ENCODE results near the gene DIDO1. TPM values are rescaled to one million over a fixed set of nuclear protein-coding genes. Genes with fewer than 3 reads are reported as not detected.
A peak's percentile ranks its signal among the peaks of the same experiment; 100 is the strongest.

The DIDO1 gene
- total and polyA plus RNA-seq, 2 donors (not counting 1 experiment from before 2014, with no cell fraction given) = 25.9 to 33.2 TPM

DNA sequence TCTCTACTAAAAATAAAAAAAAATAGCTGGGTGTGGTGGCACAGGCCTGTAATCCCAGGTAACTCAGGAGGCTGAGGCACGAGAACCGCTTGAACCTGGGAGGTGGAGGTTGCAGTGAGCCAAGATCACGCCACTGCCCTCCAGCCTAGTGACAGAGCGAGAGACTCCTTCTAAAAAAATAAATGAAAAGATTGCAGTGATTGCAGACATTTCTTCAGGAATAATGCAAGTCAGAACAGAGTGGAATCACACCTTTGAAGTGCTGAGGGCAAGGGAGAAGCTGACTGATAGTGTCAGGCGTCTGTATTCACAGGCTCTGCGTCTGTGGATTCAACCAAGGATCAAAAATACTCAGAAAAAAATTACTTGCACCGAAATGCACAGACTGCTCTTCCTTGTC is 62.1 kb downstream of the DIDO1 start:
- H3K4me3 ChIP-seq (replicated peaks in 1 of 4; ENCODE audit: control extremely low read depth in 1 of 4, insufficient read depth in 1 of 4, low read depth in 3 of 4, low read length in 4 of 4) = no peak overlapping the region
- no peaks in the 10 kb centered on the region for H3K36me3 ChIP-seq (ENCODE audit: control insufficient read depth, insufficient read depth, low read length)
- peaks cover 5% of the 10 kb centered on the region for H3K79me2 ChIP-seq (ENCODE audit: control insufficient read depth, insufficient read depth, low read length)
- H4K20me1 ChIP-seq (ENCODE audit: control insufficient read depth, extremely low read depth, insufficient read depth, low read length) = no peaks in the 10 kb centered on the region
- no peaks in the 10 kb centered on the region for H3K4me1 ChIP-seq (ENCODE audit: control insufficient read depth, extremely low read depth, insufficient read depth, low read length)
- H3K9ac ChIP-seq (ENCODE audit: insufficient read depth, low read length) = no peak overlapping the region
- TF ChIP-seq, protein P1, sequence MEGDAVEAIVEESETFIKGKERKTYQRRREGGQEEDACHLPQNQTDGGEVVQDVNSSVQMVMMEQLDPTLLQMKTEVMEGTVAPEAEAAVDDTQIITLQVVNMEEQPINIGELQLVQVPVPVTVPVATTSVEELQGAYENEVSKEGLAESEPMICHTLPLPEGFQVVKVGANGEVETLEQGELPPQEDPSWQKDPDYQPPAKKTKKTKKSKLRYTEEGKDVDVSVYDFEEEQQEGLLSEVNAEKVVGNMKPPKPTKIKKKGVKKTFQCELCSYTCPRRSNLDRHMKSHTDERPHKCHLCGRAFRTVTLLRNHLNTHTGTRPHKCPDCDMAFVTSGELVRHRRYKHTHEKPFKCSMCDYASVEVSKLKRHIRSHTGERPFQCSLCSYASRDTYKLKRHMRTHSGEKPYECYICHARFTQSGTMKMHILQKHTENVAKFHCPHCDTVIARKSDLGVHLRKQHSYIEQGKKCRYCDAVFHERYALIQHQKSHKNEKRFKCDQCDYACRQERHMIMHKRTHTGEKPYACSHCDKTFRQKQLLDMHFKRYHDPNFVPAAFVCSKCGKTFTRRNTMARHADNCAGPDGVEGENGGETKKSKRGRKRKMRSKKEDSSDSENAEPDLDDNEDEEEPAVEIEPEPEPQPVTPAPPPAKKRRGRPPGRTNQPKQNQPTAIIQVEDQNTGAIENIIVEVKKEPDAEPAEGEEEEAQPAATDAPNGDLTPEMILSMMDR (conservative IDR thresholded peaks at IDR 0.05 in 1 of 2, IDR thresholded peaks at IDR 0.05 in 1 of 2; ENCODE audit: low read depth in 1 of 2, low read length in 2 of 2) = no peak
- no peak for TF ChIP-seq EZH2 (IDR thresholded peaks at IDR 0.05; ENCODE audit: low read length, missing control alignments)
- no peak overlapping the region for H2AFZ ChIP-seq (ENCODE audit: low read length)
- H3K27me3 ChIP-seq (ENCODE audit: control insufficient read depth, insufficient read depth, low read length) = no peaks in the 10 kb centered on the region
- no peak overlapping the region for H3K4me2 ChIP-seq (ENCODE audit: extremely low read depth, insufficient read depth, low read length)
- DNase-seq (ENCODE audit: low read depth in 2 of 2) = no peak
- H3K27ac ChIP-seq (ENCODE audit: insufficient read depth, low read length) = no peak overlapping the region
- no peaks in the 10 kb centered on the region for H3K9me3 ChIP-seq (ENCODE audit: control insufficient read depth, insufficient read depth, low read depth, low read length)

DNA sequence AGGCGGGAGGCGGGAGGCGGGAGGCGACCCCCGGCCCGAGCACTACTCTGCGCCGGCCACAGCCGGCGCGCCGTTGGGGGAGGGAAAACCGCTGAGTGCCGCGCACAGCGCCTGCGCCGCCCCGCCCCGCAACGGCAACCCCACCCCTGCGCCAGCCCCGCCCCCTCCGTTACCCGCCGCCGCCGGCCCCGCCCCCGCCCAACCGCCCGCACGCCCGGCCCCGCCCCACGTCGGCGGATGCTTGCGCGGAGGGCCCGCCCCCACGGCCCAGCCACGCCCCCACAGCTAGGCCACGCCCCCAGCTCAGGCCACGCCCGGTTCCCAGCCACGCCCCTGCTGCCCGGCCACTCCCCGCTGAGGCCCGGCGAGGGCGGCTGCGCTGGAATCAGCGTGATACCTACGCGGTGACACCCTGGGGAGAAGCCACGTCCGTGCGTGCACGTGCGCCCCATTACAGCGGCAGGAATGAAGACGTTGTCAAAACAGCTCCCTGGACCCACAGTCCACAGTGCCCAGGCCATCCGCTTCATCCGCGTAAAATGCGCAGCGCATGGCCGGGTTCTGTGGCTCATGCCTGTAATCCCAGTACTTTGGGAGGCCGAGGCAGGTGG is 64.5 kb downstream of the DIDO1 start, which contains the start of gene TCFL5:
TSS of gene TCFL5 (minus strand) at position 97 of the 611 bp plus-strand sequence. CDS start 152 bp downstream, outside the sequence.
- Histone ChIP-seq H3K27me3 (ENCODE audit: control insufficient read depth, insufficient read depth, low read length) (no peaks in the 10 kb centered on the region), H3K27ac (ENCODE audit: insufficient read depth, low read length) (no peak within 1 kb of the TSS), H3K4me1 (ENCODE audit: control insufficient read depth, extremely low read depth, insufficient read depth, low read length) (no peaks in the 10 kb centered on the region), H4K20me1 (ENCODE audit: control insufficient read depth, extremely low read depth, insufficient read depth, low read length) (no peaks in the 10 kb centered on the region), H2AFZ (ENCODE audit: low read length) (peak within 1 kb of the TSS; percentile 88), H3K79me2 (ENCODE audit: control insufficient read depth, insufficient read depth, low read length) (peaks cover 9% of the 10 kb centered on the region), H3K36me3 (ENCODE audit: control insufficient read depth, insufficient read depth, low read length) (peaks cover 2% of the 10 kb centered on the region), H3K9ac (ENCODE audit: insufficient read depth, low read length) (peak within 1 kb of the TSS; percentile 36), H3K4me3 (replicated peaks in 1 of 4; ENCODE audit: control extremely low read depth in 1 of 4, insufficient read depth in 1 of 4, low read depth in 3 of 4, low read length in 4 of 4) (peak within 1 kb of the TSS; percentile 54 to 66 (median 58)), H3K9me3 (ENCODE audit: control insufficient read depth, insufficient read depth, low read depth, low read length) (no peaks in the 10 kb centered on the region), H3K4me2 (ENCODE audit: extremely low read depth, insufficient read depth, low read length) (peak within 1 kb of the TSS; percentile 76)
- TF ChIP-seq, protein P1 (conservative IDR thresholded peaks at IDR 0.05 in 1 of 2, IDR thresholded peaks at IDR 0.05 in 1 of 2; ENCODE audit: low read depth in 1 of 2, low read length in 2 of 2) = no peak
- TF ChIP-seq EZH2 (IDR thresholded peaks at IDR 0.05; ENCODE audit: low read length, missing control alignments) = no peak
- peak; percentile 67 to 88 for DNase-seq (ENCODE audit: low read depth in 2 of 2)

DNA sequence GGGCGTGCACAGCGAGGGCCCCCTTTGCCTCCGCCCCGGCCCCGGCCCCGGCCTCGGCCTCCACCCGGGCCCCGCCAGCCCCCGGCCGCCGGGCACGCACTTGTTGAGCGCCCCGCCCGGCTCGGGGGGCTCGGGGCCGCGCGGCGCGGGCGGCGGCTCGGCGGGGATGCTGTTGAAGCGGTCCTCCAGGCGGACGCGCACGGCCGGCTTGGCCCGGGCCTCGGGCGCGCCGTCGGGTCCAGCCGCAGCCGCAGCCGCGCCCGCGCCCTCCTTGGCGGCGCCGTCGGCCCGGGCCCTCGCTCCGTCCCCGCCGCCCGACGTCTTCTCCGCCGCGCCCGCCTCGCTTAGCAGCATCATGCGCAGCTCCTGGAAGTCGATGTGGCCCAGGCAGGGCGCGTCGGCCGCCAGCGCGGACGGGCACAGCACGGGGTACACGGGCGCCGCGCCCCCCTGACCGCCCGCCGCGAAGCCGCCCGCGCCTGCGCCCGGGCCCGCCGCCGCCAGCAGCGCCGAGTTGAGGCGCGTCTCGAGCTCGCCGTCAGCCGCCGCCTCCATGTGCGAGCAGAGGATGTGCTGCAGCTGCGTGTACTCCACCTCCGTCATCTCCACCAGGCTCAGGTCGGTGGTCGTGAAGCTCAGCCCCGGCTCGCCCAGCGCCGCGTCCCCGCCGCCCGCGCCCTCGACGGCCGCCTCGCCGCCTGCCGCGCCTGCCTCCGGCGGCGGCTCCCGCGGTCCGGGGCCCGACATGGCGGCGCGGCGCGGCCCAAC is 65.2 kb downstream of the DIDO1 start:
- no peak overlapping the region for H3K27ac ChIP-seq (ENCODE audit: insufficient read depth, low read length)
- peaks cover 2% of the 10 kb centered on the region for H3K36me3 ChIP-seq (ENCODE audit: control insufficient read depth, insufficient read depth, low read length)
- peak overlapping the region; percentile 88 for H2AFZ ChIP-seq (ENCODE audit: low read length)
- H3K4me1 ChIP-seq (ENCODE audit: control insufficient read depth, extremely low read depth, insufficient read depth, low read length) = no peaks in the 10 kb centered on the region
- peak overlapping the region; percentile 29 to 59 (median 56) for H3K4me3 ChIP-seq (replicated peaks in 1 of 4; ENCODE audit: control extremely low read depth in 1 of 4, insufficient read depth in 1 of 4, low read depth in 3 of 4, low read length in 4 of 4)
- H3K27me3 ChIP-seq (ENCODE audit: control insufficient read depth, insufficient read depth, low read length) = no peaks in the 10 kb centered on the region
- no peaks in the 10 kb centered on the region for H3K9me3 ChIP-seq (ENCODE audit: control insufficient read depth, insufficient read depth, low read depth, low read length)
- peak in 1 of 2 donors; percentile 25 for DNase-seq (ENCODE audit: low read depth in 2 of 2)
- no peaks in the 10 kb centered on the region for H4K20me1 ChIP-seq (ENCODE audit: control insufficient read depth, extremely low read depth, insufficient read depth, low read length)
- H3K4me2 ChIP-seq (ENCODE audit: extremely low read depth, insufficient read depth, low read length) = peak overlapping the region; percentile 76
- peaks cover 9% of the 10 kb centered on the region for H3K79me2 ChIP-seq (ENCODE audit: control insufficient read depth, insufficient read depth, low read length)
- peak overlapping the region; percentile 36 for H3K9ac ChIP-seq (ENCODE audit: insufficient read depth, low read length)
- no peak for TF ChIP-seq EZH2 (IDR thresholded peaks at IDR 0.05; ENCODE audit: low read length, missing control alignments)
- TF ChIP-seq, protein P1 (conservative IDR thresholded peaks at IDR 0.05 in 1 of 2, IDR thresholded peaks at IDR 0.05 in 1 of 2; ENCODE audit: low read depth in 1 of 2, low read length in 2 of 2) = no peak
